Activated T-helper 1 cell treated with anti-CD3 and anti-CD28 coated beads, Interleukin-2, amount 50 U/mL, for 16 hours (primary cell): Measurements from ENCODE around the gene PSD.

Experiments used
- DNase-seq, 2 donors: peaks; one replicate each; pipeline ENCODE4 v3.0.0-alpha.2; 2020; ENCODE audit warnings: low read depth in 1 of 2, low spot score in 1 of 2

Gene PSD

DNA sequence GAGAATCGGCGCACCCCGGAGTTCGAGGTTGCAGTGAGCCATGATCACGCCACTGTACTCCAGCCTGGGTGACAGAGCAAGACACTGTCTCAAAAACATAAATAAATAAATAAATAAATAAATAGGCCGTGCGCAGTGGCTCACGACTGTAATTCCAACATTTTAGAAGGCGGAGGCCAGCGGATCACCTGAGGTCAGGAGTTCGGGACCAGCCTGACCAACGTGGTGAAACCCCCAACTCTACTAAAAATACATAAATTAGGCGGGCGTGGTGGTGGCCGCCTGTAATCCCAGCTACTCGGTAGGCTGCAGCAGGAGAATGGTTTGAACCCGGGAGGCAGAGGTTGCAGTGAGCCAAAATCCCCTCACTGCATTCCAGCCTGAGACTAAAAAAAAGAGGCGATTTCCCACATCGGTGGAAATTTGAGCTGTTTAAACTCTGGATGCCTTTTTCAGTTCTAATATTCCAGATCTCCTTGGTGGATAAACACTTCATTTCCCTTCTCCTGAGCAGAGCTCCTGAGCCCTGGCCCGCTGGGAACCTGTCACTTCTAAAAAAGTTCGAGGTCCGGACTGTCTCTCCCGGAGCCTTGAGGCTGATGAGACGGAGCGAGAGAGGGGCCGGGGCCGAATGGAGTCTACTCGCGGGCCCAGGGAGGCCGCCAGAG is 25.0 kb downstream of the PSD start:
- no peak for DNase-seq

DNA sequence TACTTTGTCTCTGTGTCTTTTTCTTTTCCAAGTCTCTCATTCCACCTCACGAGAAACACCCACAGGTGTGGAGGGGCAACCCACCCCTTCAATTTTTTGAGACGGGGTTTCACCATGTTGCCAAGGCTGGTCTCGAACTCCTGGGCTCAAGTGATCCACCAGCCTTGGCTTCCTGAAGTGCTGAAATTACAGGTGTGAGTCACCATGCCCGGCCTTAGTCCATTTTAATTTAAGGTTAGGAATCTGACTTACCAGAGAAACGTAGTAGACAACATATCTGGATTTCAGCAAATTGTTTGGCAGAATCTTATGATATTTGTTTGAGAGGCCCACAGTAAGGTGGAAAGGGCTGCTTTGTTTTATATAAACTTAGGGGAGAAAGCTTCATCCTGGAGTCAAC is 26.3 kb downstream of the PSD start:
- DNase-seq: no peak

DNA sequence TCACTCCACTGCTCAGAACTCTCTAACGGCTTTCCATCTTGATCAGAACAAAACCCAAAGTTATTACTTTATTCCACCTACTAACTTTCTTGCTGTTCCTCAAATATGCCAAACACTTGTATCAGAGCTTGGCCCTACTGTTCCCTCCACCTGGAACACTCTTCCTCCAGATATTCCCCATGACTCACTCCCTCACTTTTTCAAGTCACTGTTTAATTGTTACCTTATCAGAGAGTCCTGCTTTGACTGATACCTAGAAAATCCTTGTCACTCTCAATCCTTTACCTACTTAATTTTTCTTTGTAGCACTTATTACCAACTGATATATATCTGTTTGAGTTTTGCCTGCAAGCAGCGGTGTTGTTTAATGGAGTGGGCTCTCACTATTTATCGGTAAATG is 28.7 kb downstream of the PSD start:
- DNase-seq: no peak

DNA sequence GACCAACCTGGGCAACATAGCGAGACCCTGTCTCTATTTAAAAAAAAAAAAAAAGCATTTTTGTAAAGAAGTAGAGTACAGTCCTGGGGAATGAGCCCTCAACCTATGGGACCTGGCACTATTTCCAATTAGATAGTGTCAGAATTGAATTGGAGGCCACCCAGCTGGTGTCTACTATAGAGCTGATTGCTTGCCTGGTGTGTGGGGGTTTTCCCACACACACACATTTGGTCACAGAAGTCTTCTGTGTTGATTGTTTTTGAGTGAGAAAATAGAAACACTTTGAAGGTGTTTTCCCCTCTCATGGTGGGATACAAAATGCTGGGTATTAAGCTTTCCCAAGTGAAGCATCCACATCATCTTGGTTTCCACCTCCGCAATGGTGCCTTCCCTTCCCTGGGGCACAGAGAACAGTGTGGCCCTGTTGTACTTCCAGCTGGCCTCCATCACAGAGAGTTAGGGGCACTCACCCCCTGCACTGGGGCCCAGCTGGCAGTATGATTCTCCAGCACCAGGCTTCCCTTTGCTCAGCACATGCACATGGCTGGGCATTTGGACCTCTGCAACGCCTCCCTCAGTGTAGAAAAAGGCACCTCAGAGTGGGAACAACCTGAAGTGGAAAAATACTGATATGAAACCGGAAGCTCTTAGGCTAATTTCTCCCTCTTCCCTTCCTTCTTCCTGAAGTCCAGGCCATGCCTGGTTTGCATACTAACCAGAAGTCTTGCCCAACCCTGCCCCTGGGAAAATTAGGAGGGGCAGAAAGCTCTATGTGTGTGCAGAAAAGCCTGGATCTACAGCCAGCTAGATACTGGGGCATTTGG is 33.8 kb downstream of the PSD start:
- no peak for DNase-seq

DNA sequence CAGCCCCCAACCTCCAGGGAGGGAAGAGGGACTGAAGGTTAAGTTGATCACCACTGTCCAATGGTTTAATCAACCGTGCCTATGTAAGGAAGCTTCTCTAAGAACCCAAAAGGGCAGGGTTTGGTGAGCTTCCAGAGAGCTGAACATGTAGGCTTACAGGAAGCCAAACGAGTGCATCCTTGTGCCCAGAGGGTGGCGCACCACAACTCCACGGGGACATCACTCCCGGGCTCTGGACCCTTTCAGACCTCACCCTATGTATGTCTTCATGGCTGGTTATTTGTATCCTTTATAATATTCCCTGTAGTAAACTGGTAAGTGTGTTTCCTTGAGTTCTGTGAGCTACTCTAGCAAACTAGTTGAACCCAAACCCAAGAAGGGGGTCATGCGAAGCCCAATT is 34.5 kb downstream of the PSD start:
- no peak for DNase-seq

DNA sequence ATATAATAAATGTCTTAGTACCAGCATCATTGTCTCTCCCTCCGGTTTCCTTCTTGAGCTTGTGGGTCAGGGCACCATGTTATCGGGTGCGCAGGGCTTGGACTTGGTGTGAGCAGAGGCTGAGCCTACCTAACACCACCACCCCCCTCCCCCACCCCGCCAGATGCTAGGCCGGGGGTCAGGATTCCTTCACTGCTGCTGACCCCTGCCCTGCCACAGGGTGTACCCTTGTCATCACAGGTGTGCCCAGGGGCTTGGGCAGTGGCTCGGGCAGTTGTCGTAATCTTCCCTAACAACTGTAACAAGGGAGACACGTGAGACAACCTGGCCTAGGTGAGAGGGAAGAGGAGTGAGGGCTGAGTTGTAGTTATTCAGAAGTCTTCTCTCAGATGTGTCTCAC is 35.7 kb downstream of the PSD start:
- DNase-seq: no peak

DNA sequence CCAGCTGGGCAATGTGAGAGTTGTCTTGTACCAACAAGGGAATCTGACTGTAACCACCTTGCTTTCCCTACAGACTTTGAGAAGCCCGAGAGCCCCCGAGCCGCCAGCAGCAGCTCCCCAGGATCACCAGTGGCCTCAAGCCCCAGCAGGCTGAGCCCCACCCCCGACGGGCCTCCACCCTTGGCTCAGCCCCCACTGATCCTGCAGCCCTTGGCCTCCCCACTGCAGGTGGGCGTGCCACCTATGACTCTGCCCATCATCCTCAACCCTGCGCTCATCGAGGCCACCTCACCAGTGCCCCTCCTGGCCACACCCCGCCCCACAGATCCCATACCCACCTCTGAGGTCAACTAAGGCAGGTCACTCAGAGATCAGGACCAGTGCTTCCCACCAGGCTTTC is 36.6 kb downstream of the PSD start:
- DNase-seq: no peak

DNA sequence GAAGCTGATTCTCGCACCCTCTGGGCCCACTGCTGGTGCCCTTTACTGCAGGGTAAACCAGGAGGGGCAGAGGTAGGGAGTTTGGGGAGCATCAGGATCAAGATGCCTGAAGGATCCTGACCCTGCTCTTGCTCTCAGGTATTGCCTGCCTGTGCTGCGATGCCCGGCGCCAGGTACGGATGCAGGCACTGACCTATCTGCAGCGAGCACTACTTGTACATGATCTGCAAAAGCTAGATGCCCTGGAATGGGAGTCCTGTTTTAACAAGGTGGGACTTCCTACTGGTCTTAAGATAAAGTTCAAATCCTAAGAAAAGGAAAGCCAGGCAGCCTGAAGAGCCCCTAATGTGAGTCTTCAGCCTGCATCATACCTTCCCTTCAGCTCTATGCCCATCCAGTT is 39.2 kb downstream of the PSD start:
- DNase-seq: no peak

DNA sequence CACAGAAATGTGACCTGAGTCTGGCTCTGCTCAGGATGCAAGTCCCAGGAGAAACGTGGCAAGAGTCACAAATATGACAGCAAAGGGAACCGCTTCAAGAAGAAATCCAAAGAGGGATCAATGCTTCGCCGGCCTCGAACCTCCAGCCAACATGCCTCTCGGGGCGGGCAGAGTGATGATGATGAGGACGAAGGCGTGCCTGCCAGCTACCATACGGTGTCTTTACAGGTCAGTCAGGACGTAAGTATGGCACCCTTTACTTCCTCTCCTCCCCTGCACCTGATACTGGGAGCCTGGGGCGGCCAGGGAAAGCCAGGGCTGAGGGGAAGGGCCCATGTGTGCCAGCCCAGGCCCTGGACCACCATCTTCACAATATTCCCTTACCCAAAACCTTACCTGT is 41.7 kb downstream of the PSD start:
- DNase-seq: no peak

DNA sequence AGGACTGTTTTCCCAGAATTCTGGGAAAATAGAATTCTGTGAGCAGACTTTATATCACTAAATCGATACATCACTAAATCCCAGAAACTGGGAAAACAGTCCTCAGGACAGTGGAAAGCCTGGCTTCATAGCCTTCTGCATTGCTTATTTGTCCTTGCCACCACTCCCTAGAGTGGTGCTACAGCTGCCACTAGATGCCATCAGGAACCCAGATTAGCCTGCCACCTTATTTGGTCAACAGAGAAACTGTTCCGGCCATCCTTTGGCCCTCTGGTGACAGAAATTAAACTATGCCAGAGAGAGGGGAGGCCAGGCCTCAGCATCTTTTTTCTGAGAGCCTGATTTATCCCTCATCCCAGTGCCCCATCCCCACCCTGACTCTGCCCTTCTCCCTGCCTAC is 42.7 kb downstream of the PSD start:
- DNase-seq: no peak

DNA sequence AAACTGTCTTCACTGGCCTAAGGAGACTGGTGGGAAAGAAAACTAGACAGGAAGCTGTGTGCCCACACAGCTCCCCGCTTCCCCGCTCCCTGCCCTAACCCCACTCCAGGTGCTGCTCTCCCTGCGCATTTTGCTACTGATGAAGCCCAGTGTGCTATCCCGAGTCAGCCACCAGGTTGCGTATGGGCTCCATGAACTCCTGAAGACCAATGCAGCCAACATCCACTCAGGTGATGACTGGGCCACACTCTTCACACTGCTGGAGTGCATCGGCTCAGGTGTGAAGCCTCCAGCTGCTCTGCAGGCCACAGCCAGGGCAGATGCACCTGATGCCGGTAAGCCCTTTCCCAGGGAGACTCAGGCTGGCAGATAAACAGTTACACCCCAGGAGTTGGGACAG is 43.3 kb downstream of the PSD start:
- DNase-seq: no peak

DNA sequence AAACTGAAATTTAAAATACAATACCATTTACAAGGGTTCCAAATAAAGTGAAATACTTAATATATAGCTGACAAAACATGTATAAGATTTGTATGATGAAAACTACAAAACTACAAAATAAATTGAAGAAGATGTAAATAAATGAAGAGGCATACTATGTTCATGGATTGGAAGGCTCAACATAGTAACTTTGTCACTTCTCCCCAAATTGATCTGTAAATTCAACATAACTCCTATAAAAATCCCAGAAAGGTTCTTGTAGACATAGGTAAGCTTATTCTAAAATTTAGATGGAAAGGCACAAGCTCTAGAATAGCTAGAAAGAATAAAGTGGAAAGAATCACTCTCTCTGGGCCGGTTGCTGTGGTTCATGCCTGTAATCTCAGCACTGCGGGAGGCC is 47.3 kb downstream of the PSD start:
- no peak for DNase-seq

DNA sequence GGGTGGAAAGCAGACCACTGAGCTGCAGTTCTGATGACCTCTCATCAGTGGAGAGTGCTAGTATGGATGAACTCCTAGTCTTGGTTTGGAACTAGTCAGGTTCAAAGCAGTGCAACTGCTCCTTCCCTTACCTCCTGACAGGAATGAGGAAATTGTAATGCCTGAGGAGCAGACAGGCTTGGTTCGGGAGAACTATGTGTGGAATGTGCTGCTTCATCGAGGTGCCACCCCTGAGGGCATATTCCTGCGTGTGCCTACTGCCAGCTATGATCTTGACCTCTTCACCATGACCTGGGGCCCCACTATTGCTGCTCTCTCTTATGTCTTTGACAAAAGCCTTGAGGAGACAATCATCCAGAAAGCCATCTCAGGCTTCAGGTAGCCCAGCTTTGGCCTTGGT is 50.5 kb downstream of the PSD start:
- DNase-seq: no peak

DNA sequence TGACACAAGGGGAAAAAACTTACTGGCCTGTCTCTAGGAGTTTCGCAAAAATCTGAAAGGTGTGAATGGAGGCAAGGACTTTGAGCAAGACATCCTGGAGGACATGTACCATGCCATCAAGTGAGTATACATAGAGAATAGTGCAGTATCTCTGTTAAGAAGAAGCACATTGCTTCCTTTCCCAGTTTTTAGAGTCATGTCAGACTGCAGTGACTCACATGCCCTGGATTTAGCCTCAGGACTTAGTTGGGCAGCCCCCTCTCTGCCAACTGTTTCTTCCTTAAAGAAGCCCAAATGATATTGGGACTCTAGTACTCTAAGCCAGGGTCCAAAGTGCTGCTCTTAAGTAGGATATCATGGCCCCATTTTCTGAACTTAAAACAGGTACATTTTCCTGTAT is 51.1 kb downstream of the PSD start:
- DNase-seq: no peak

DNA sequence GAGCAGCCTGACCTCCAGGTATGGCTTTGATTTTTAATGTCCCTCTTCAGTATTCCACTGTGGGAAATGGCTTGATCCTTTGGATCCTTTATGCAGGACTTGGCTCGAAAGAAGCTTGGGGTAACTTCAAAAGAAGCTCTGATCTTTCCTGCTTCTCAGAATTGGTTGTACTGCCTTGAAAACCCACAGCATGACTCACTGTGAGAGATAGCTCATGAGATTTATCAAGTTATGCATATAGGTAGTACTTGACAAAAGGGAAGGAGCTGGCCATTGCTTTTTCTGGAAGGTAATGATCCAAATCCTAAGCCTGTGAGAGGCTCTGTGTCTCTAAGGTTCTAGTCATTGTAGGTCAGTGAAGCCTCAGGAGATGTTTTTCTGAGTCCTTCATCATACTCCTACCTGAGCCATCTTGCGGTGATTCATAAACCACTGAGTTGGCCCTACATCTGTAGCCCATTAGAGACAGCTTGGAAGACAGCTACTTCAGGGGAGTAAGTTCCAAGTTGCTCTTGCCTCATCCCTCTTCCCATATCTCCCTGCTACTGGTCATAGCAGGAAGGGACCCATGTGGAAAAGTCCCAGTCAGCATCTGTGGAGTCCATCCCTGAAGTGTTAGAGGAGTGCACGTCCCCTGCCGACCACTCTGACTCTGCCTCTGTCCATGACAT is 59.7 kb downstream of the PSD start:
- DNase-seq: no peak

DNA sequence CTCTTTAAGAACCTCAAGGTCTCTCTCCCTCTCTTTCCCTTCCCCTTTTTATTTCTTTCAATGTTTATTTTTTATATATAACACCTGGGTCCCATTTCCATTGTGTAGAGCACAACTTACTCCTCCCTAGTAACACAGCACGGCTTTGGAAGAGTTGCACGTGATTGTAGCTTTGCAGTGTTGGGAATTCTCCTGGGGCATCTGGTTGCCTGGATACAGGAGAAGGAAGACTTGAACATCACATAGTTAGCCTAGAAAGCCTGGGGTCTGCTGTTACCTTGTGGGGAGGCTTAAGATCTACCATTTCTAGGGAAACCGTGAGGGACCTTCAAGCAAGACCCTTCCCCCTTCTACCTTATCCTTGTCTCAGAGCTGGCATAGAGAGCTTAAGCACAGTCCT is 64.1 kb downstream of the PSD start:
- DNase-seq: no peak
